ENCODE measurements around the gene ARL3.

ARL3 gene

DNA sequence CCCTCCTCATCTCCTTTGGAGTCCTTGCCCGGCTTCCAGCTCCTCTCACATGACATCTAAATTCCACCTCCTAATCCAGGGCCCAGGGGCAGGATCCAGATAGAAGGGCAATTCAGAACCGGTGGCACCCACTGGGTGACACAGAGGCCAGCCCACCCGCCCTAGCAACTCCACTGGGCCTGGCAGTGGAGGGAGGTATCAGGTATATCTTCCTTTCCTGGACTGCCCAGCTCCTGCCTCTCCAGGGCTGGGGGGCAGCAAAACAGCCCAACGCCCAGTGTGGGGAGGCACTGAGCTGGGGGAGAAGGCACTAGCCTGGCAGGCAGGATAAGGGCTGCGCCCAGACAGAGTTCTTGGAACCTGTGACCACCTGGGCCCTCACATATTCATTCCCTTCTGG lies 80.3 kb downstream of the ARL3 start:
- no peak overlapping the region for H2AFZ ChIP-seq (ENCODE audit: low read depth)
- no peaks in the 10 kb centered on the region for H3K4me1 ChIP-seq (ENCODE audit: low read depth, poor library complexity, severe bottlenecking)
- no peaks in the 10 kb centered on the region for H3K36me3 ChIP-seq (ENCODE audit: insufficient read depth)
- H3K9ac ChIP-seq, result no peak overlapping the region
- no peaks in the 10 kb centered on the region for H3K79me2 ChIP-seq (ENCODE audit: insufficient read depth, low read depth)
- TF ChIP-seq CTCF (conservative IDR thresholded peaks at IDR 0.05; ENCODE audit: low read depth, low read length), result no peak
- H3K4me3 ChIP-seq (IDR thresholded peaks at IDR 0.05; ENCODE audit: insufficient read depth, low read depth, low read length), result no peak overlapping the region
- H3K4me2 ChIP-seq, result no peak overlapping the region
- H3K27ac ChIP-seq, result no peak overlapping the region
- no peaks in the 10 kb centered on the region for H3K27me3 ChIP-seq (ENCODE audit: insufficient read depth, low read depth)
- H4K20me1 ChIP-seq (ENCODE audit: insufficient read depth), result no peaks in the 10 kb centered on the region

GRCh38 chr10:102633287-102633686 lies 80.9 kb downstream of the ARL3 start:
- Histone ChIP-seq H3K4me3 (IDR thresholded peaks at IDR 0.05; ENCODE audit: insufficient read depth, low read depth, low read length) (no peak overlapping the region), H3K9ac (no peak overlapping the region), H2AFZ (ENCODE audit: low read depth) (no peak overlapping the region), H3K79me2 (ENCODE audit: insufficient read depth, low read depth) (no peaks in the 10 kb centered on the region), H3K27me3 (ENCODE audit: insufficient read depth, low read depth) (no peaks in the 10 kb centered on the region), H4K20me1 (ENCODE audit: insufficient read depth) (no peaks in the 10 kb centered on the region), H3K27ac (no peak overlapping the region), H3K4me1 (ENCODE audit: low read depth, poor library complexity, severe bottlenecking) (no peaks in the 10 kb centered on the region), H3K36me3 (ENCODE audit: insufficient read depth) (no peaks in the 10 kb centered on the region), H3K4me2 (no peak overlapping the region)
- TF ChIP-seq CTCF (conservative IDR thresholded peaks at IDR 0.05; ENCODE audit: low read depth, low read length), result no peak

DNA sequence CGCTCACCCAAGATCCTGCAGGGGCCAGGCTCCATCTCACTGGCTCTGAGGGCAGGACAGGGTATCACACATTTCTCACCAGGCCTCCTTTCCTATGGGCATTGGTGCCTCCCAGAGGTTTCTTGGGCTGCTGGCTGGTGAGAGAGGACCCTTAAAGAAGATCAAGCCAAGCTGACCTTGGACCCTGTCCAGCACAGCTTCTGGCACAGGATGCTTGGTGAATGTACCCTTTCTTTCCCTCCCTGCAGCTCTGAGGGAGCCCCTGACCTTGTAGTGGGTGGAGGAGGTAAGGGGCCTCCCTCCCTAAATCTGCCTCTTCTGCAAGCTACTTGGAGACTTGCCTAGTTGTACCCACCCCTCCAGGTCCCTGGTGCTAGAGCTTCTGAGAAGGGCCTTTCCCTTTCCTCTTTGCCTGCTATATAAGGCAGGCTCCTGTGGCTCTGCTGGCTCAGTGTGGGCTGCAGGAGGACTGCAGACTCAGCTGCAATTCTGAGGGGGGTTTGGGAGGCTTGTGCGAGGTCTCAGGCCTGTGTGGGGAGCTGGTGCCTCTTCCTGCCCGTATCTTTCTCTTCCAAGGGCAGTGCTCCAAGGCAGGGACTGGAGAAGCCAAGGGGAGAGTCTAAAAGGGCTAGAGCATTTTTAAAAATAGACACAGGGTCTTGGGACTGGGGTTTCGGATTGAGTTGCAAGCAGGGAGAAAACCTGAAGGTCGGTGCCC lies 81.6 kb downstream of the ARL3 start:
- Histone ChIP-seq H3K4me2 (no peak overlapping the region), H2AFZ (ENCODE audit: low read depth) (no peak overlapping the region), H3K4me1 (ENCODE audit: low read depth, poor library complexity, severe bottlenecking) (no peaks in the 10 kb centered on the region), H3K27ac (no peak overlapping the region), H3K79me2 (ENCODE audit: insufficient read depth, low read depth) (no peaks in the 10 kb centered on the region), H3K27me3 (ENCODE audit: insufficient read depth, low read depth) (no peaks in the 10 kb centered on the region), H3K4me3 (IDR thresholded peaks at IDR 0.05; ENCODE audit: insufficient read depth, low read depth, low read length) (no peak overlapping the region), H3K36me3 (ENCODE audit: insufficient read depth) (no peaks in the 10 kb centered on the region), H4K20me1 (ENCODE audit: insufficient read depth) (no peaks in the 10 kb centered on the region), H3K9ac (no peak overlapping the region)
- no peak for TF ChIP-seq CTCF (conservative IDR thresholded peaks at IDR 0.05; ENCODE audit: low read depth, low read length)

DNA sequence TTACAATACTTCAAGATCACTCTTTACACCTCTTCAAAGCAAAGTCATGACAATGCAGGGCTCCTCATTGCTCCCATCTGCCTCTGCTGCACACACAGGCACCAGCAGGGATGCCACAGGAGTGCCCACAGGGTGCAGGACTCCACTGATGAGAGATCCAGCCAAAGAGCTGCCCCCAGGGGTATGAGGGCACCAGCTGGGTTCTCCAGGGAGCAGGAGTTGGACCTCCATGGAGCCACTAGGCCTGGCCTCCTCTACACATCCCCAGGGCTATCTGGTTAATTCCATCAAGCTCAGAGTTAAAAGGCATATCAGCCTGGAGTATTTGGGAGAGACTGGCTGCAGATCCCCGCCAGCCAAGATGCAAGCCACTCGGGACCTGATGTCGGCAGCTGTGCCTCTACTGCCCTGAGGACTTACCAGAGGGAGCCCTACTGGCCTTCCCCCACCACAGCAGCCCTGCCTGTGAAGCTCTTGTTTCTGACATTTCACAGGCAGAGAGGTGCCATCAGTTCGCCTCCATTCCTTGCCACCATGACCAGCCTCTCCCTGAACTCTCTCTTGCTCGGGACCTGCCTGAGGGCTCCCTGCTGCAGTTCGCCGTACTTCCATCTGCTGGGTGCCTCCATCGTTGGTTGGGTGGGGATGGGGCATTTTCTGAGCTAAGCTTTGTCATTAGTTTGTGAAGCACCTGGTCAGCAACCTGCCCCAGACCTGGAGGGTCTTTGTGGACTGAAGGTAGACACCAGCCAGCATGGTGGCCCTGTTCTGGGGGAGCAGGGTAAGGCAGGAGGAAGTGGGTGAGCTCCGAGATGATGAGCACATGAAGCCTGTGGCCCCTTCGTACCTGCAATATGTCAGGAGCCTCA lies 82.4 kb downstream of the ARL3 start:
- TF ChIP-seq CTCF (conservative IDR thresholded peaks at IDR 0.05; ENCODE audit: low read depth, low read length), result no peak
- H4K20me1 ChIP-seq (ENCODE audit: insufficient read depth), result no peaks in the 10 kb centered on the region
- no peaks in the 10 kb centered on the region for H3K27me3 ChIP-seq (ENCODE audit: insufficient read depth, low read depth)
- no peaks in the 10 kb centered on the region for H3K36me3 ChIP-seq (ENCODE audit: insufficient read depth)
- H3K27ac ChIP-seq, result no peak overlapping the region
- no peak overlapping the region for H3K9ac ChIP-seq
- no peaks in the 10 kb centered on the region for H3K4me1 ChIP-seq (ENCODE audit: low read depth, poor library complexity, severe bottlenecking)
- H3K79me2 ChIP-seq (ENCODE audit: insufficient read depth, low read depth), result no peaks in the 10 kb centered on the region
- H2AFZ ChIP-seq (ENCODE audit: low read depth), result no peak overlapping the region
- H3K4me2 ChIP-seq, result no peak overlapping the region
- H3K4me3 ChIP-seq (IDR thresholded peaks at IDR 0.05; ENCODE audit: insufficient read depth, low read depth, low read length), result no peak overlapping the region
